HG02943 (cell line): Measurements from ENCODE around the gene RPUSD4.

ENCODE experiments used
- ATAC-seq: cut with Tn5 transposase; IDR thresholded peaks from one replicate; pipeline ENCODE4 v1.9.1; 2021; ENCODE audit warnings: mild to moderate bottlenecking, low read depth, moderate library complexity; ENCODE audit not compliant: unreplicated experiment

RPUSD4 gene

GRCh38 chr11:126214441-126214840 lies 3.0 kb upstream of the RPUSD4 start:
- no peak for ATAC-seq

- ATAC-seq, result no peak
Observed at GRCh38 chr11:126212089-126212660, 725 bp upstream of the RPUSD4 start.

DNA sequence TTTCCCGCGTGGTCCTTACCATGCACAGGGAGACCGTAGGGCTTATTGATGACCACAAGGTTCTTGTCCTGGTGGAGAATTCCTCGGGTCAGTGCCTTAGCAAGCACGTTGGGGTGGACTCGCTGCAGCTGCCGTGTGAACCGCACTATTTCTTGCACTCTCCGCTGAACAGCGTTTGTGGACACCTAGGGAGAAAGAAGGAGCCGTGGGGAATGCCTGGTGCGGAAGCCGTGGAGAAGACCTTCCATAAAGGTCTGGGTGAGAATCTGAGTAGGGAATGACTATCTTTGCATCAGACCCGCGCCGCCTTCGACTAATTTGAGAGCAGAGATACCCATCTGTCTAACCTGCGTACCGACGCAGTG lies 597 bp downstream of the RPUSD4 start:
- ATAC-seq, result no peak

GRCh38 chr11:126207896-126208295 lies 3.6 kb downstream of the RPUSD4 start:
- no peak for ATAC-seq

DNA sequence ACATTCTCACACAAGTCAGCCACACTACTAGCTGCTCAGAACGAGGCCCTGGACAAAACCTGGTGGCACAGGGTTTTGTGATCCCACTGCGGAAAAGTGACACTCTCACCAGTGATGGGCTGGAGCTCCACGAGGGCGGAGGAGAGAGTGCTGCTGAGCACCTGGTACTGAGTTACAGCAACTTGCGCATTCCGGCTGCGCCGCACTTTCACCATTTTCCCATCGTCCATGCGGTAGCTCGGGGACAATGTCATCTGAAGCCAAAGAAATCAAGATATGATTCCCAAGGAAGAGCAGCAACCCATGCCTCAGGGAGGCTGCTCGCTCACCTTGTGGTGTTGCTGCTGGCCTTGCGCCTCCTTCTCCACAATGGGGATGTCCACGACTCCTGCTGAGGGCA lies 6.1 kb downstream of the RPUSD4 start:
- ATAC-seq, result no peak

GRCh38 chr11:126202646-126203359 lies 8.6 kb downstream of the RPUSD4 start:
- no peak for ATAC-seq

DNA sequence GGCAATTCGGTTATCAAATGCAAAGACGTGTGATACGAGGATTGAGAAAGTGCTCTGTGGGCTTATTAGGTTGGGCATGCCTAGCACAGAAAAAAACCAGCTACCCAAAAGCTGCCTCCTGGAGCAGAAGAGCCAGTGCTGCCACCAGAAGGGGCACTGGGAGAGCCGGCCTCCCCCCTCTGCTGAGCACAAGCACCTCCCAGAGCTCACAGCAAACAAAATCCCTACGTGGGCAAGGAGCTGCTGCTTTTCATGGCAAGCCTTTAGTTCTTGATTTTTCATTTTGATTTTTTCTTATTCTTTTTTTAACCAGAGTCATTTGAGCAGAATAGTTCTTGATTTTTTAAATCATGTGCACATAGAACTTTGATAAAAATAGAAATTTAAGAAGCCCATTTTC lies 12.8 kb downstream of the RPUSD4 start:
- ATAC-seq, result no peak

DNA sequence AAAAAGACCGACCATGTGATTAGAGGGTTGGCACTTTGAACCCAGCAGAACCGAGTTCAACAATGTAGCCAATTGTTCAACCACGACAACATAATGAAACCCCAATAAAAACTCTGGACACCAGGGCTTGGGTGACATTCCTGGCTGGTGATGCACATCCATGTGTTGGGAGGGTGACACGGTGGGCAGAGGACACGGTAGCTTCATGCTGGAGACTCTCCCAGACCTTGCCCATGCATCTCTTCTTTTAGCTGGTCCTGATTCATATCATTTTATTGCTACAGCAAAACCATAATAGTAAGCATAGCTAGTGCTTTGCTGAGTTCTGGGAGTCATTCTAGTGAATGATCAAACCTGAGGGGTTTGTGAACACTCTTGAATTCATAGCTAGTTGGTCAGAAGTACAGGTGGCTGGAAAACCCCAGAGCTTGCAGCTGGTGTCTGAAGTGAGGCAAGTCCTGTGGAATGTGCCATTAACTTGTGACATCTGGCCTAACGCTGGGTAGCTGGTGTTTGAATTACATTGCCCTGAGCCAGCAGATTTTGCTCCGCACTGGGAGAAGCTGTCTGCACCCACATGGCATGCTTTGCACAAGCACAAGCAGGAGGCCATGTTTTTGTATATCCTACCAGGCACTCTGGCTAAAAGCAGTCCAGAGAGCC lies 14.0 kb downstream of the RPUSD4 start:
- no peak for ATAC-seq

DNA sequence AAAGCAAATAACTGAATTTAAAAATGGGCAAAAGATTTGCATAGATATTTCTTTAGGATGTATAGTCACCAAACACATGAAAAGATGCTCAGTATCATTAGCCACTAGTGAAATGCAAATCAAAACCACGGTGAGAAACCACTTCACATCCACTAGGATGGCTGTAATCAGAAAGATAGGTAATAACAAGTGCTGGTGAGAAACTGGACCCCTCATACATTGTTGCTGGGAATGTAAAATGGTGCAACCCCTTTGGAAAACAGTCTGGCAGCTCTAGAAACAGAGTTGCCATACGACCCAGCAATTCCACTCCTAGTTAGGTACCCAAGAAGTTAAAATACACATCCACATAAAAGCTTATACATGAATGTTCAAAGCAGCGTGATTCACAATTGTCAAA lies 16.3 kb downstream of the RPUSD4 start:
- no peak for ATAC-seq

GRCh38 chr11:126194121-126194543 lies 17.3 kb downstream of the RPUSD4 start:
- no peak for ATAC-seq

DNA sequence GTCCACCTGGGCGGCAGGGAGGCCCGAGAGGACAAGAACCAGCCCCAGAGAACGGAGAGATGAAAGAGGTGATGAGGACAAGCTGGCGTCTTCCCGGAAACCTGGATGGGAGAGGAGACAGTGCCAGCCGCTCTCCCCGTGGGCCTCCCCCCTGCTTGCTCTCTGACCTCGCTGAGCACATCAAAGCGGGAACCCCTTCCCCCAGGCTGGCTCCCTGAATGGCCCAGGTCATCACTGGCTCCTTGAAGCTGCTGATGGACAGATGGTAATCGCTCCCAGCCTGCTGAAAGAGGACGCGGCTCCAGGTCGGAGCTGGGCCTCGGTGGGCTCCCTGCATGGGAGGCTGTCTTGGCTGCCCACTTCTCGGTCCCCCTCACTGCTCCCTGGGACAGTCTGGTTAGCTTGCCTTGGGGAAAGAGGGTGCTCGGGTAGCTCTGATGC lies 18.4 kb downstream of the RPUSD4 start:
- no peak for ATAC-seq

DNA sequence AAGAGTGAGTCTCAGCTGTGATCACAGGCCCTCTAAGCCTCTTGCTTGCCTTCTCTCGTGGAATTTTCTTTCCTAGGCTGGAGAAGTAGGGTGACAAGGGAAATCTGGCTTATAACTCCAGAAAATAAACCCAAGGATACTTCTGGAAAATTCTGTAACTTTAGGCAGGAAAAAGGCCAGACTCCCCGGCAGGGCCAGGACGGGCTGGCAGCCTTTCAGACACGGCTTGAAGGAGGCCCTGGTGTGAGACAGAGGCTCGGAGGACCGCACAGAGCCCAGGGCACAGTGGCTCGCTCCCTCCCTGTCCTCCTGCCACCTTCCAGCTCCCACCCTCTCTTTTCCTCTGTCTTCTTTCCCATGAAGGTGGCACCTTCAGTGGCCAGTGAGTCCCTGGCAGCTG lies 19.1 kb downstream of the RPUSD4 start:
- no peak for ATAC-seq

GRCh38 chr11:126191379-126192073 lies 19.9 kb downstream of the RPUSD4 start:
- ATAC-seq, result no peak

GRCh38 chr11:126190792-126191191 lies 20.7 kb downstream of the RPUSD4 start:
- no peak for ATAC-seq

DNA sequence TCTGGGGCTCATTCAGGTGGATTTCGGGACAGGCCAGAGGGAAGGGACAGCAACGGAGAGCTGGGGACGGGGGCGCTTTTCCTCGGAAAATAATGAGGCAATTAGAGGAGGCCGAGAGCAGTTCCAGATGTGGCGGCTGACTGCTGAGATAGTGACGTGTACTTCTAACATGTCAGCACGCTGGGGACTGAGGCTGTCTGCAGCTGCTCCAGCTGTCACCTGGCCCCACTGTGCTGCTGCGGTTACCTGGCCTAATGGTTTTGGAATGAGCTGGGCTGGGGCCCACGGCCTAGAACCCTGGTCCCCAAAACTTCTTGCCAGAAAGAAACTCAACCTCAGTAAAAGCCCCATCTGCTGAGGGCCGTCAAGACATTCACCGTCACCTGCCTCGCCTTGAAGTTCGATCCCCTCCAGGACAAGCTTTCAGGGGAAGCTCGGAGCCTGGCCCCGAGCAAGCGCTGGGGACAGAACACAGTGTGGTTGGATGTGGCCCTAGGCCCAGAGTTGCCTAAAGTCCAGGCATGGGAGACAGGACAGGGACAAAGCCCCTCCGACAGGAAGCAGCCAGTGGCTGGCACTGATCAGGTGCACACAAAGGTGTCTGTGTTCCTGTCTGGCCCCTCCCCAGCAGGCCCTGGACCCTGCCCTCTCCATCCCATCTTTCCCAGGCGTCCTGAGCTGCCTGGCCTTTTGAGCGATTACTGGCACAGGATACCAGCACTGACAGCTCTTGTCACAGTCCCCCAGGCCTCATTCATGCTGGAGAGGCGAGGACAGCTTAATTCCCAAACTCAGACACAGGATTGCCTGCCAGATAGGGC lies 22.1 kb downstream of the RPUSD4 start:
- ATAC-seq, result no peak

GRCh38 chr11:126188332-126189108 lies 22.9 kb downstream of the RPUSD4 start:
- peak; percentile 88 for ATAC-seq

- ATAC-seq, result no peak
Observed at GRCh38 chr11:126186708-126187529, 24.5 kb downstream of the RPUSD4 start.

- ATAC-seq, result no peak
Observed at GRCh38 chr11:126186025-126186698, 25.3 kb downstream of the RPUSD4 start.
